Gastroesophageal sphincter (tissue), 4 donors: ENCODE measurements around the gene KIF16B. TPM values are rescaled to one million over a fixed set of nuclear protein-coding genes. Genes with fewer than 3 reads are reported as not detected.

Experiments used
- ATAC-seq: fragments of 150-250 bp; one replicate; pipeline ENCODE4 v1.9.1; 2016; ENCODE audit warnings: mild to moderate bottlenecking, moderate library complexity
- H3K27ac ChIP-seq, 4 donors: fragments of 200-600 bp; sonication (generic) in 3 of 4; 1 replicate in 3 of 4; 2 replicates in 1 of 4; pipeline ENCODE4 v1.5.1; 2016 to 2019
- H3K27me3 ChIP-seq: fragments of 200-600 bp; sonication (generic); one replicate; pipeline ENCODE4 v1.5.1; 2019
- H3K36me3 ChIP-seq, 2 donors: fragments of 200-600 bp; sonication (generic); one replicate each; pipeline ENCODE4 v1.5.1; 2019; ENCODE audit warnings: control low read depth in 1 of 2
- H3K4me1 ChIP-seq, 3 donors: fragments of 200-600 bp; sonication (generic); 1 replicate in 2 of 3; 2 replicates in 1 of 3; pipeline ENCODE4 v1.5.1; 2016 to 2019; ENCODE audit warnings: control low read depth in 2 of 3
- H3K4me3 ChIP-seq, 2 donors: fragments of 200-600 bp; sonication (generic); one replicate each; pipeline ENCODE4 v1.5.1; 2019; ENCODE audit warnings: mild to moderate bottlenecking in 1 of 2, moderate library complexity in 1 of 2
- H3K9me3 ChIP-seq, 3 donors: fragments of 200-600 bp; sonication (generic); one replicate each; pipeline ENCODE4 v1.5.1; 2017 to 2019; ENCODE audit warnings: control low read depth in 2 of 3
- EP300 ChIP-seq: sonication (generic); formaldehyde crosslinking; IDR thresholded peaks from one replicate; pipeline ENCODE4 v1.6.1; 2017; ENCODE audit warnings: antibody characterized with exemption, mild to moderate bottlenecking
- POLR2A ChIP-seq, 2 donors: fragments of 450-650 bp; IDR thresholded peaks; one replicate each; pipeline ENCODE4 v1.6.1; 2017; ENCODE audit warnings: antibody characterized with exemption in 2 of 2, mild to moderate bottlenecking in 2 of 2, moderate library complexity in 1 of 2
- POLR2AphosphoS5 ChIP-seq: sonication (generic); formaldehyde crosslinking; IDR thresholded peaks from one replicate; pipeline ENCODE4 v1.6.1; 2017; ENCODE audit warnings: antibody characterized with exemption
- WGBS, 2 donors: methylation state at CpG; one replicate each; pipeline ENCODE4 v1.1.5; 2018; ENCODE audit warnings: low coverage in 1 of 2; 5-methylcytosine and 5-hydroxymethylcytosine counted together
- total RNA-seq, 4 donors: library from RNA; depleted of rRNA; stranded (reverse); fragments of >200 nt; gene quantifications; one replicate each; pipeline ENCODE4 v1.1.0, GENCODE V29; 2016
- TF ChIP-seq, protein P1 (sequence below), 4 experiments: fragments of 200-600 bp in 2 of 4; fragments of 450-650 bp in 2 of 4; sonication (generic) in 1 of 4; IDR thresholded peaks; one replicate each; pipeline ENCODE4 v1.5.1; 2017 to 2019; ENCODE audit warnings: antibody characterized with exemption in 4 of 4, mild to moderate bottlenecking in 2 of 4, moderate library complexity in 2 of 4

The KIF16B gene
- total RNA-seq, 4 donors from 2014 or later = 15.9 to 26.6 (median 22.2) TPM

GRCh38 chr20:16393836-16394235 is 179.4 kb downstream of the KIF16B start:
- no peak overlapping the region for H3K4me3 ChIP-seq
- H3K27ac ChIP-seq = no peak overlapping the region
- no peaks in the 10 kb centered on the region for H3K9me3 ChIP-seq
- no peaks in the 10 kb centered on the region for H3K27me3 ChIP-seq
- H3K36me3 ChIP-seq = peaks cover 0 to 24% of the 10 kb centered on the region in 2 donors
- WGBS, 2 donors = 81 to 100% methylated on average over 3 of the region's 3 CpGs
- H3K4me1 ChIP-seq = peaks cover 0 to 18% (median 0%) of the 10 kb centered on the region in 3 donors
- no peak for ATAC-seq
- TF ChIP-seq, protein P1, sequence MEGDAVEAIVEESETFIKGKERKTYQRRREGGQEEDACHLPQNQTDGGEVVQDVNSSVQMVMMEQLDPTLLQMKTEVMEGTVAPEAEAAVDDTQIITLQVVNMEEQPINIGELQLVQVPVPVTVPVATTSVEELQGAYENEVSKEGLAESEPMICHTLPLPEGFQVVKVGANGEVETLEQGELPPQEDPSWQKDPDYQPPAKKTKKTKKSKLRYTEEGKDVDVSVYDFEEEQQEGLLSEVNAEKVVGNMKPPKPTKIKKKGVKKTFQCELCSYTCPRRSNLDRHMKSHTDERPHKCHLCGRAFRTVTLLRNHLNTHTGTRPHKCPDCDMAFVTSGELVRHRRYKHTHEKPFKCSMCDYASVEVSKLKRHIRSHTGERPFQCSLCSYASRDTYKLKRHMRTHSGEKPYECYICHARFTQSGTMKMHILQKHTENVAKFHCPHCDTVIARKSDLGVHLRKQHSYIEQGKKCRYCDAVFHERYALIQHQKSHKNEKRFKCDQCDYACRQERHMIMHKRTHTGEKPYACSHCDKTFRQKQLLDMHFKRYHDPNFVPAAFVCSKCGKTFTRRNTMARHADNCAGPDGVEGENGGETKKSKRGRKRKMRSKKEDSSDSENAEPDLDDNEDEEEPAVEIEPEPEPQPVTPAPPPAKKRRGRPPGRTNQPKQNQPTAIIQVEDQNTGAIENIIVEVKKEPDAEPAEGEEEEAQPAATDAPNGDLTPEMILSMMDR (IDR thresholded peaks at IDR 0.05) = no peak
- TF ChIP-seq EP300 = no peak
- no peak for TF ChIP-seq POLR2A (IDR thresholded peaks at IDR 0.05)
- no peak for TF ChIP-seq POLR2AphosphoS5

GRCh38 chr20:16393297-16393696 is 180.0 kb downstream of the KIF16B start:
- 69 to 95% methylated on average over 2 of the region's 2 CpGs for WGBS, 2 donors
- TF ChIP-seq POLR2A (IDR thresholded peaks at IDR 0.05) = no peak
- TF ChIP-seq, protein P1 (IDR thresholded peaks at IDR 0.05) = no peak
- TF ChIP-seq EP300 = no peak
- no peak for TF ChIP-seq POLR2AphosphoS5
- peaks cover 0 to 18% (median 0%) of the 10 kb centered on the region in 3 donors for H3K4me1 ChIP-seq
- no peak for ATAC-seq
- H3K4me3 ChIP-seq = no peak overlapping the region
- H3K9me3 ChIP-seq = no peaks in the 10 kb centered on the region
- H3K36me3 ChIP-seq = peaks cover 0 to 26% of the 10 kb centered on the region in 2 donors
- H3K27ac ChIP-seq = no peak overlapping the region
- no peaks in the 10 kb centered on the region for H3K27me3 ChIP-seq

GRCh38 chr20:16392346-16392745 is 180.9 kb downstream of the KIF16B start:
- no peaks in the 10 kb centered on the region for H3K9me3 ChIP-seq
- H3K36me3 ChIP-seq = peaks cover 0 to 31% of the 10 kb centered on the region in 2 donors
- no peaks in the 10 kb centered on the region for H3K27me3 ChIP-seq
- 92 to 98% methylated on average over 8 of the region's 8 CpGs for WGBS, 2 donors
- ATAC-seq = no peak
- peaks cover 0 to 9% (median 0%) of the 10 kb centered on the region in 3 donors for H3K4me1 ChIP-seq
- no peak overlapping the region for H3K27ac ChIP-seq
- no peak overlapping the region for H3K4me3 ChIP-seq
- TF ChIP-seq, protein P1 (IDR thresholded peaks at IDR 0.05) = no peak
- no peak for TF ChIP-seq EP300
- no peak for TF ChIP-seq POLR2AphosphoS5

DNA sequence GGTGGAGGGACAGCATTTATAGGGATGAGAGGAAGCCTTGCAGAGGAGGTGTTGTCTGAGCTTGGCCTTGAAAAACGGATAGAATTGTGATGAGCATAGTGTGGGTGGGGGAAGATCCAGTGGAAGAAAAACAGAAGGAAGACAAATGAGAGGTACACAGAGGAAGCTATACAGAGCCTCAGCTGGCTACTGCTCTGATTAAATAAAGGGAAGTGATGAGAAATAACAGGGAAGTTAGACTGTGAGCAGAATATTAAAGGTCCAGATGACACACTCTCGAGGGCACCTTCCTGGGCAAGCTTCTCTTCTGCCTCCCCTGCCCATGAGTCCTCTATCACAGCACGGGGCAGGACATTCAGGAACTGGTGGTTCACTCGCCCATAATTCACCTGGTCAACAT is 182.3 kb downstream of the KIF16B start:
- WGBS, 2 donors = 76 to 80% methylated on average over 3 to 4 of the region's 4 CpGs
- H3K27ac ChIP-seq = no peak overlapping the region
- no peaks in the 10 kb centered on the region for H3K4me1 ChIP-seq
- TF ChIP-seq EP300 (no peak), POLR2A (IDR thresholded peaks at IDR 0.05) (no peak), POLR2AphosphoS5 (no peak)
- TF ChIP-seq, protein P1 (IDR thresholded peaks at IDR 0.05) = no peak
- no peaks in the 10 kb centered on the region for H3K27me3 ChIP-seq
- no peaks in the 10 kb centered on the region for H3K9me3 ChIP-seq
- no peak overlapping the region for H3K4me3 ChIP-seq
- peak; percentile 39 for ATAC-seq
- peaks cover 0 to 40% of the 10 kb centered on the region in 2 donors for H3K36me3 ChIP-seq

DNA sequence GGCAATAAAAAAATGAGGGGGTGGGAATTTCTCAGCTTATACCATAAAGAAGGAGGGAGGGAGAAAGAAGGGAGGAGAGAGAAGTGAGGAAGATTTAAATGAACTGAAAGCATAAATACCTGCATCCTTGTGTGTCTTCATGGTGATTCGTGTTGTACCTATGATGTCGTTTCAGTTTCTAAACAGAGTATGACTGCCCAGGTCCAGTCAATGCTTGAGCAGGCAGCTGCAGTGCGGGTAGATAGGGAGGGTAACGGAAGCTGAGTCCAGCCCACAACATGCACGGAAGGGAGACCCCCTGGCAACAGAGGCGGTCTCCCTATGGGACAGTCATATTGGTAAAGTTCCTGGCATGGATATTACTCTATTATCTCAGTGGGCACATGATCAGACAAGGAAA is 184.5 kb downstream of the KIF16B start:
- WGBS, 2 donors = 95 to 96% methylated on average over 4 of the region's 6 CpGs
- no peak overlapping the region for H3K4me3 ChIP-seq
- peaks cover 0 to 62% of the 10 kb centered on the region in 2 donors for H3K36me3 ChIP-seq
- ATAC-seq = no peak
- no peaks in the 10 kb centered on the region for H3K4me1 ChIP-seq
- TF ChIP-seq POLR2AphosphoS5 (no peak), POLR2A (IDR thresholded peaks at IDR 0.05) (no peak), EP300 (no peak)
- TF ChIP-seq, protein P1 (IDR thresholded peaks at IDR 0.05) = no peak
- H3K27ac ChIP-seq = no peak overlapping the region
- H3K9me3 ChIP-seq = no peaks in the 10 kb centered on the region
- H3K27me3 ChIP-seq = no peaks in the 10 kb centered on the region
